Keratinocyte (primary cell): ENCODE results near the gene KCNJ6. TPM values are rescaled to one million over a fixed set of nuclear protein-coding genes. Genes with fewer than 3 reads are reported as not detected.

Experiments used
- DNase-seq: peaks from one replicate; pipeline ENCODE4 v3.0.0-alpha.2; 2011; ENCODE audit warnings: low read depth, missing footprints, low spot score
- FAIRE-seq: peaks from 2 replicates; lab custom pipeline; 2011; peaks lifted over from hg19 to GRCh38; lab: Jason Lieb, UNC
- H2AFZ ChIP-seq: 2 replicates; pipeline ENCODE4 v1.6.0; 2012; ENCODE audit warnings: low read length, control low read depth, inconsistent platforms; ENCODE audit not compliant: control insufficient read depth
- H3K27ac ChIP-seq: 2 replicates; pipeline ENCODE4 v1.5.1; 2011; ENCODE audit warnings: low read length; ENCODE audit not compliant: control insufficient read depth, insufficient read depth
- H3K27me3 ChIP-seq: 3 replicates; pipeline ENCODE4 v1.6.0; 2011; ENCODE audit warnings: low read length; ENCODE audit not compliant: control insufficient read depth, insufficient read depth; ENCODE audit errors: extremely low read depth
- H3K36me3 ChIP-seq, 2 experiments: 2 replicates in 1 of 2; 3 replicates in 1 of 2; pipeline ENCODE4 v1.5.1; 2011; ENCODE audit warnings: low read length in 2 of 2, mild to moderate bottlenecking in 1 of 2; ENCODE audit not compliant: control insufficient read depth in 2 of 2, insufficient read depth in 2 of 2; ENCODE audit errors: extremely low read depth in 1 of 2
- H3K4me1 ChIP-seq: 3 replicates; pipeline ENCODE4 v1.5.1; 2011; ENCODE audit warnings: low read length; ENCODE audit not compliant: control insufficient read depth, insufficient read depth; ENCODE audit errors: extremely low read depth
- H3K4me2 ChIP-seq: 3 replicates; pipeline ENCODE4 v1.6.0; 2011; ENCODE audit warnings: low read depth, low read length; ENCODE audit not compliant: control insufficient read depth, insufficient read depth; ENCODE audit errors: extremely low read depth
- H3K4me3 ChIP-seq, 3 experiments: fragments of 200-600 bp in 1 of 3; sonication (generic) in 1 of 3; 2 replicates in 2 of 3; 3 replicates in 1 of 3; pipeline ENCODE4 v1.5.1; 2011 to 2016; ENCODE audit warnings: low read length in 3 of 3, mild to moderate bottlenecking in 3 of 3, control low read depth in 2 of 3, inconsistent platforms in 1 of 3, low read depth in 1 of 3, mixed read lengths in 1 of 3, mixed run types in 1 of 3, moderate library complexity in 1 of 3; ENCODE audit not compliant: control insufficient read depth in 2 of 3, insufficient read depth in 2 of 3; ENCODE audit errors: extremely low read depth in 1 of 3
- H3K79me2 ChIP-seq: 2 replicates; pipeline ENCODE4 v1.6.0; 2012; ENCODE audit warnings: low read length; ENCODE audit not compliant: control insufficient read depth, insufficient read depth
- H3K9ac ChIP-seq: 3 replicates; pipeline ENCODE4 v1.6.0; 2011; ENCODE audit warnings: low read length; ENCODE audit not compliant: control insufficient read depth, insufficient read depth; ENCODE audit errors: extremely low read depth
- H3K9me1 ChIP-seq: 3 replicates; pipeline ENCODE4 v1.6.0; 2011; ENCODE audit warnings: low read length; ENCODE audit not compliant: control insufficient read depth, insufficient read depth; ENCODE audit errors: extremely low read depth
- H3K9me3 ChIP-seq: 2 replicates; pipeline ENCODE4 v1.5.1; 2012; ENCODE audit warnings: low read depth, low read length; ENCODE audit not compliant: control insufficient read depth
- H4K20me1 ChIP-seq: 3 replicates; pipeline ENCODE4 v1.6.0; 2011; ENCODE audit warnings: low read length; ENCODE audit not compliant: control insufficient read depth, insufficient read depth; ENCODE audit errors: extremely low read depth
- EZH2 ChIP-seq: IDR thresholded peaks from one replicate; pipeline ENCODE4 v1.6.1; 2012; ENCODE audit warnings: inconsistent platforms, mild to moderate bottlenecking, low read length, moderate library complexity
- dilution Hi-C: fragments of 300-500 bp; cut with MboI; formaldehyde crosslinking; loops from one replicate; pipeline ENCODE4 v1.7.0; 2020; ENCODE audit warnings: low sequenced_read_pairs; ENCODE audit not compliant: extremely low pct_ligation_motif_present
- polyA plus RNA-seq, 5 experiments: library from polyadenylated mRNA; depleted of rRNA in 3 of 5; stranded (reverse) in 3 of 5; stranded (forward) in 1 of 5; unstranded in 1 of 5; fragments of >200 nt; gene quantifications; 1 replicate in 1 of 5; 2 replicates in 3 of 5; 3 replicates in 1 of 5; pipeline versions ENCODE4 v1.2.1 to v1.2.3, GENCODE V29; 2011 to 2012; ENCODE audit warnings: missing spikeins in 2 of 5, low read depth in 1 of 5, low replicate concordance in 1 of 5
- TF ChIP-seq, protein P1 (sequence below), 3 experiments: IDR thresholded peaks in 1 of 3; conservative IDR thresholded peaks in 1 of 3; optimal IDR thresholded peaks in 1 of 3; 2 replicates in 2 of 3; 3 replicates in 1 of 3; pipeline versions ENCODE3 to v1.5.1; 2011; ENCODE audit warnings: low read length in 3 of 3, mild to moderate bottlenecking in 3 of 3, moderate library complexity in 2 of 3, control low read depth in 1 of 3, inconsistent platforms in 1 of 3; ENCODE audit not compliant: insufficient read depth in 2 of 3; ENCODE audit errors: extremely low read depth in 1 of 3

Gene KCNJ6
- polyA plus RNA-seq, 1 donor (not counting 4 experiments of a cell fraction or from before 2014, with no cell fraction given) = not detected

DNA sequence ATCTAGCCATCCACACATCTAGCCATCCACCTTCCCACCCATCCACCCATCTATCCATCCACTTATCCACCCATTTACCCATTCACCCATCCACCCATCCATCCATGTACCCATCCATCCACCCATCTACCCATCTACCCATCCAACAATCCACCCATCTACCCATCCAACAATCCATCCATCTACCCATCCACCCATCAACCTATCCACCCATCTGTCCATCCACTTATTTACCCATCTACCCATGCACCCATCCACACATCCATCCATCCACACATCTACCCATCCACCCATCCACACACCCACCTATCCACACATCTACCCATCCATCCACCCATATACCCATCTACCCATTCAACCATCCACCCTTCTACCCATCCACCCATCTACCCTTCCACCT, 311.3 kb downstream of the KCNJ6 start:
- Histone ChIP-seq H3K79me2 (no peaks in the 10 kb centered on the region), H3K4me1 (no peaks in the 10 kb centered on the region), H3K36me3 (no peaks in the 10 kb centered on the region), H3K4me2 (no peak overlapping the region), H2AFZ (no peak overlapping the region), H3K27ac (no peak overlapping the region), H3K9ac (no peak overlapping the region), H3K9me1 (no peaks in the 10 kb centered on the region), H3K27me3 (peaks cover 17% of the 10 kb centered on the region), H3K4me3 (no peak overlapping the region), H3K9me3 (no peaks in the 10 kb centered on the region), H4K20me1 (no peaks in the 10 kb centered on the region)
- dilution Hi-C loops = no loop called here
- DNase-seq (no peak), FAIRE-seq (no peak)
- TF ChIP-seq, protein P1, sequence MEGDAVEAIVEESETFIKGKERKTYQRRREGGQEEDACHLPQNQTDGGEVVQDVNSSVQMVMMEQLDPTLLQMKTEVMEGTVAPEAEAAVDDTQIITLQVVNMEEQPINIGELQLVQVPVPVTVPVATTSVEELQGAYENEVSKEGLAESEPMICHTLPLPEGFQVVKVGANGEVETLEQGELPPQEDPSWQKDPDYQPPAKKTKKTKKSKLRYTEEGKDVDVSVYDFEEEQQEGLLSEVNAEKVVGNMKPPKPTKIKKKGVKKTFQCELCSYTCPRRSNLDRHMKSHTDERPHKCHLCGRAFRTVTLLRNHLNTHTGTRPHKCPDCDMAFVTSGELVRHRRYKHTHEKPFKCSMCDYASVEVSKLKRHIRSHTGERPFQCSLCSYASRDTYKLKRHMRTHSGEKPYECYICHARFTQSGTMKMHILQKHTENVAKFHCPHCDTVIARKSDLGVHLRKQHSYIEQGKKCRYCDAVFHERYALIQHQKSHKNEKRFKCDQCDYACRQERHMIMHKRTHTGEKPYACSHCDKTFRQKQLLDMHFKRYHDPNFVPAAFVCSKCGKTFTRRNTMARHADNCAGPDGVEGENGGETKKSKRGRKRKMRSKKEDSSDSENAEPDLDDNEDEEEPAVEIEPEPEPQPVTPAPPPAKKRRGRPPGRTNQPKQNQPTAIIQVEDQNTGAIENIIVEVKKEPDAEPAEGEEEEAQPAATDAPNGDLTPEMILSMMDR (optimal IDR thresholded peaks at IDR 0.05 in 1 of 3, IDR thresholded peaks at IDR 0.05 in 1 of 3, conservative IDR thresholded peaks at IDR 0.05 in 1 of 3; ENCODE audit: extremely low read depth in 1 of 3, insufficient read depth in 2 of 3, low read length in 3 of 3) = no peak
- no peak for TF ChIP-seq EZH2

DNA sequence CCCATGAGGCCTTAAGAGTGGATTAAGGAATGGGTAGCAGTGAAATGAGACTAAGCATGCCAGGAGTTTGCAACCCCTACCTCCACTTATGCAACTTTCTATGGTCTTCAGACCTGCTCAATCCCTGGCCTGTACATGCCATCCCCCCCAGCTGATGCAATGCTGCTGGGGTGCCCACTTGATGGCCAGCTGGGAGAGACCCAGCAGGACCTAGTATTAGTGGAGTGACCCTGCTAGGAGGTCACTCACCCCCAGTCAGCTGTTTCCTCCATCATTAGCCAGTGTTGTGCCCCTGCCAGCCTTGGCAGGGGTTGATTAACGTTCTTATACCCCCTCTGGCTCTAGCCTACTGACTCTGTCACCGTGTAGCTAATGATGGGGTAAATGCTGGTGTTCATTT, 313.1 kb downstream of the KCNJ6 start:
- dilution Hi-C loops = no loop called here
- TF ChIP-seq, protein P1 (optimal IDR thresholded peaks at IDR 0.05 in 1 of 3, IDR thresholded peaks at IDR 0.05 in 1 of 3, conservative IDR thresholded peaks at IDR 0.05 in 1 of 3; ENCODE audit: extremely low read depth in 1 of 3, insufficient read depth in 2 of 3, low read length in 3 of 3) = no peak
- no peak for TF ChIP-seq EZH2

More for the DNA sequence above, 313.1 kb downstream of the KCNJ6 start:
- no peak for DNase-seq
- Histone ChIP-seq H3K36me3 (no peaks in the 10 kb centered on the region), H3K27me3 (peaks cover 8% of the 10 kb centered on the region), H3K9ac (no peak overlapping the region), H4K20me1 (no peaks in the 10 kb centered on the region), H3K4me2 (no peak overlapping the region), H3K9me3 (no peaks in the 10 kb centered on the region), H3K4me3 (no peak overlapping the region), H2AFZ (no peak overlapping the region), H3K9me1 (no peaks in the 10 kb centered on the region), H3K27ac (no peak overlapping the region), H3K79me2 (no peaks in the 10 kb centered on the region), H3K4me1 (no peaks in the 10 kb centered on the region)
- no peak for FAIRE-seq
